Head of caudate nucleus (tissue), 42 donors: Measurements from ENCODE around the gene MARCHF6.
"Not testable (repeated sequence)": the region's sequence is repeated elsewhere in the genome, so short reads cannot be mapped to it uniquely, and the experiment has no call there.

Experiments
- DNase-seq, 42 donors: peaks; one replicate each; pipeline versions ENCODE4 v3.0.0 to v3.0.0-alpha.2; 2020 to 2021; ENCODE audit warnings: mixed read lengths in 7 of 42
- intact Hi-C: fragments of 100-400 bp; cut with DNase I; formaldehyde crosslinking; loops from one replicate; pipeline ENCODE4 v1.15.0; 2022

Gene MARCHF6

DNA sequence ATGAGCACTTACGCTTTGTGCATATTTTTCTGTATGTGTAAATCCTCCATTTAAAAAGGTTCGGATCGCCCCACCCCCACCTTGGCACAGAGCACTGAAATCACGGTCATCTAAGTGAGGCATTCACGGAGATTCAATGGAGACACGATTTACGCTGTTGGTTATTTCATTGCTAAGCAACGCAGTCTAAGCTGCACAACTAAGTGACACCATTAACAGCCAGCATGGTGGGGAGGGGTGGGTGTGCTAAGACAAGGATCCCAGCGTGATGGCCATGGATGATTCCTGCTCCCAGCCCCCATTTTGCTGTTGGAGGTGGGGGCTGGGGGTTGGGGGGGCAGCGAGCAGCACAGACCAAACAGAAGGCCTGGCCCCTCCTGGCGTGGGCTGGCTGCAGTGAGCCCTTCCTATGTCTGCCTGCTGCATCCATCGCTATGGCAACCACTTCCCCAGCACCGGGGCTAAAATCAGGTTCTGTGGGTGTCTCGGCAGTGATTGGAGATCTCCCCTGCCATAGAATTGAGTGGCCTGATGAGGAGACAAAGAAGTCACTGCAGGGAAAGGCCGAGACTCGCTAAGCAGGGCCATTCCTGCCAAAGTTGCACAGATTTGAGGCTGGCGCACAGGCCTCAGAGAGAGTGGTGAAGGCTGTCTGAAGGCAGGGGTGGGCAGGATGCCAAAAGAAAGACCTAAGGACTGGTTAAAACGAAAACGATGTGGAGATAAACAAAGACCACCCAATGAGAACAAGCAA is 14.3 kb upstream of the MARCHF6 start:
- peak; percentile 34 to 89 (median 62) for DNase-seq

DNA sequence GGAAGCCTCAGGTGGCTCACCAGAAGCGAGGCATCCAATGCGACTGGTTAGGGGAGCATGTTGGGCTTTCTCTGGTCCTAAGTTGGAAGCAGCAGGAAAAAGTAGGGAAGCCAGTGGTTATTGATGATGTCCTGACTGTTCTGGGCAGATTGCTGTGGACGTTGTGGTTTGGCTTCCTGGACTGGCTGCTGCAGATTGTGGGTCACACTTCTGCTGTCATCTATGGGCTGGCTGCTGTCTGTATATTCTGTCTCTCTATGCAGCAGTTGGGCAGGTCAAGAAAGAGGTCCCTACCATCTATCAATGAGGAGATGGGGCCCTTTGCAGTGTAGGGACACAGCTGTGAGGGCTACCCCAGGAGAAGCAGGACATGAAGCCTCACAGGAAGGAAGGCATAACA is 13.5 kb upstream of the MARCHF6 start:
- DNase-seq: peak in 1 of 42 donors; percentile 16
- intact Hi-C loops: no loop called here

More for the DNA sequence above, 14.3 kb upstream of the MARCHF6 start:
- intact Hi-C loops: no loop called here

- DNase-seq: peak in 1 of 42 donors; percentile 26
These were observed 10.0 kb upstream of the MARCHF6 start for GRCh38 chr5:10343486-10343885.

GRCh38 chr5:10344461-10345106 is 8.9 kb upstream of the MARCHF6 start:
- intact Hi-C loops, DNase-seq: not testable (repeated sequence)

More at GRCh38 chr5:10343486-10343885, 10.0 kb upstream of the MARCHF6 start:
- intact Hi-C loops: no loop called here

DNA sequence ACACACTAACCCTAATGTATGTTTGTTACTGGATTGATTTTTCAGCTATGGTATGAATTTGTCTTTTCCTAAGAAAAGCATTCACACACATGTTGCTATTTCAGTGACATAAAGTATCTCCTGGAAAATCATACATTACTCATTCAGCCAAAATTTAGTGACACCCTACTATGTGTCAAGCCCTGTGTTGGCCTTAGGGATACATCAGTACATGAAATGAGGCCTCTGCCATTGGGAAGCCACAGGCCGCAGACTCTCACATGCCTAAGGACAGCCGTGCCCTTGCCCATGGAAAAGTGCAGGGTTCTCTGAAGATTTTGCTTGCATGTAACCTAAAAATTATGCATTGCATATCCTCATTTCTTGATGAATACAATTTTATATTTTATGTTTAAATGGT is 5.2 kb upstream of the MARCHF6 start:
- DNase-seq: no peak
- intact Hi-C loops: no loop called here

DNA sequence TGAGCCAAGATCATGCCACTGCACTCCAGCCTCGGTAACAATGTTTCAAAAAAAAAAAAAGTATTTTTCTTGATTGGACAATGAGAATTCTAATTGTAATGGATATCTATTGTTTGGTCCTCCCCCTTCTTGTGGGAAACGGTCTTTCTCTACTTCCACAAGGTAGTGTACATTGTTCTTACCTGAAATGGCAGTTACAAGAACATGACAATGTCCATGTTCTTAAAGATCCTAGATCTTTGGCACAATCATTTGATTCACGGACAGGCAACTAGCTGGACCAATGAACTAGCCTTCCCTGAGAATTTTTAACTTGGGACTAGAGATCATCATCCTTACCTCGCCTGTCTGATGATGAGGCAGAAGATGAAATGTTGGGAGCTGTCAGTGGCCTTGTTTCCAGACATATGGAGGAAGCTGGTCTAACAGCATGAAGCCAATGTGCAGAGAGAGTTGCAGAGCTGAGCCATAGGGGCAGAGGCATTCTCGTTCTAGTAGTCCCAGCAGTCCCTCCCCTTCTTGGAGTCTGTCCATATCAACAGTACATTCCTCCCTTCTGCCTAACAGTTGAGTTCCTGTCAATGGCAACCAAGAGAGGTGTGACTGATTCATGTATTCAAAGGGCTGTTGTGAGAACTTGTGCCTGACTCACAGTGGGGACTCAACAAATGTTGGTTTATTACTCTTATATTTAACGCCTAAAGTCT is 2.1 kb upstream of the MARCHF6 start:
- intact Hi-C loops: loop anchor here (5.0 kb wide), 1 partner anchor 71 kb away; no protein-coding TSS in a partner anchor

DNA sequence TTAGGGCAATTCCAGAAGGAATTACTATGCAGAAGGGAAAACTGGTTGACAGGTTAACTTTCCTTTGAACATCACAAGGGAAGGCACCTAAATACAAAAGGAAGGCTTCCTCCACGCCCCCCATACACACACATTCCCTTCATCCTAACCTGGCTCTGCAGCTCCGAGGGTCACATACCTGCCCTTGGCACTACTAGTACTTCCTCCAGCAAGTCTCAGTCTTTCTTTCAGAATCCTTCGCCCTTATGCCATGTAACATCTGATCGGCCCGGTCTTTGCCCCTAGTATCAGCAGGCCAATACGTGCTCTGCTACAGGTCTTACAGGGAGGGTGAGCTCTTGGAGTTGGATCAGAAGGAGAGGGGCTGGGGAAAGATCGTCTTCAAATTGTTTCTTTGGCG is 1.6 kb upstream of the MARCHF6 start:
- DNase-seq: peak in 1 of 42 donors; percentile 7
- intact Hi-C loops: loop anchor here (2.0 to 5.0 kb wide), 2 partner anchors 70 to 101 kb away; partner anchors contain the start of gene CCT5

More for the DNA sequence above, 2.1 kb upstream of the MARCHF6 start:
- peak in 1 of 42 donors; percentile 3 for DNase-seq

DNA sequence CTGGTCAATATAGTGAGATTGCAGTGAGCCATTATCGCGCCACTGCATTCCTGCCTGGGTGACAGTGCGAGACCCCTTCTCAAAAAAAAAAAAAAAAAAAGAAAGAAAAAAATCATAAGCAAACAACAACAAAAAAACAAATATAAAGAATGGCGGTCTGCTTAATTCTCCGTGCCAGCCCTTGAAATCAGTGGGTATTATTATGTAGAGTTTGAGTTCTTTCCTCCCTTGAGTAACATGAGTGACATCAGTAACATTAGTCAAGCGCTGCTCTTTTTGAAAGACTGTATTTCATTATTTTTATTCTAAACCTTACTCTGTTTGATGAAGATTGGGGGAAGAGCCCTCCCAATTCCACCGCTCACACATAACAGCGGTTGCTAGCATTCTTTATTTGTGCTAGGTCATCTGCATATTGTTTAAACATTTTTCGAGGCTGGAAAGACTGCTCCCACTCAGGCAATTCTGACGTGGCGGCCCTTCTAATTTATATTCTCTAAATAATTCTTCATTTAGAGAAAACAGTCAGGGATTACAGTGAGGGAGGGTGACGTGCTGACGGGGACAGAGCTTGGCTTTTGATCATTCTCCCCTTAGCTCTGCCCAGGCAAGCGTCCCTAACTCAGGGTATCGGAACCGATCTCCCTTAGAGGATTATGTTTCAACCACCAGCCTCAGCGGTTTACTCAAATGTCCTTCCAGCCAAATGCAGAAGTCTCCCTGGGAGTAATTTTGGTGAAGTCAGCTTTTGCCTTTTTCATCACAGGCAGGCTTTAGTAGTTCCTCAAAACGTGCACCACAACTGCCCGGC is 860 bp upstream of the MARCHF6 start:
- intact Hi-C loops: loop anchor here (2.0 to 5.0 kb wide), 2 partner anchors 70 to 102 kb away; partner anchors contain the start of gene CCT5
- peak in 4 of 42 donors; percentile 8 to 67 (median 24) for DNase-seq

DNA sequence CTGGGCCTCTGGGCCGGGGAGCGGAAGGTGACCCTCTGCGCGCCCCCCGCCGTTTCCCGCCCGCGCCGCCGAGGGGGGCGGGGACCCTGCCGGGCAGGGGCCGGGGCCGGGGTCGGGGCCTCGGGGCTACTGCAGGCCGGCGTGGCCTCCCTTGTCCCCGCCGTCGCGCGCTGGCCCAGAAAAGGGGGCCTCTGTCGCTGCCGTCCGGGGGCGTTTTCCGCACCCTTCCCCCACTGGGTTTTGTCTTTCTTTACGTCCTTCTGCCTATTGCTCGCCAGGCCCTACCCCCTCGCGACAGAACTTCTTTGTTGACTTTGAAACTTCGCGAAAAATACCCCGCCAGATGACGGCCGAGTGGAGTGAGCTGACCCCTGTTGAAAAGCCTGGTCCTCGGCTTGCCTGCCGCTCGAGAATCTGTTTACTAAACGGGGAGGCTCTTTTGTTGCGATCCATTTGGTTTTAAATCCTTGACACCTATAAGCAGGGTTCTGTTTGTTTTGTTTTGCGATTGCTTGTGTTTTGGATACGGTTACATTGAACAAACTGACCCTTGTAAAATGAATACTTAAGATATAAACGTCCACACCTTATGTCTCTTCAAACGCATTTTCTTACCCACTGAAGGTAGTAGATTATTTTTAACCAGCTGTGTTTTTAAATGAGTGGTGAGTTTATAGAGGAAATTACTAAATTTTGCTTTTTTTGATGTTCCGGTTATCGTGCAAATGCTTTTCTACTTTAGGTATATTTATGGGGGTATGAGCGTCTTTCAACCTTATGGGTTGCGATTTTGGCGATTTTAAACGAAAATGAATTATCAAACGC is 765 bp downstream of the MARCHF6 start:
- intact Hi-C loops: loop anchor here (5.0 kb wide), 1 partner anchor 68 kb away; no protein-coding TSS in a partner anchor

GRCh38 chr5:10355071-10355889 is 1.8 kb downstream of the MARCHF6 start:
- intact Hi-C loops: no loop called here
- DNase-seq: no peak

More for the DNA sequence above, 765 bp downstream of the MARCHF6 start:
- DNase-seq: peak in 35 of 42 donors; percentile 12 to 71 (median 45)

DNA sequence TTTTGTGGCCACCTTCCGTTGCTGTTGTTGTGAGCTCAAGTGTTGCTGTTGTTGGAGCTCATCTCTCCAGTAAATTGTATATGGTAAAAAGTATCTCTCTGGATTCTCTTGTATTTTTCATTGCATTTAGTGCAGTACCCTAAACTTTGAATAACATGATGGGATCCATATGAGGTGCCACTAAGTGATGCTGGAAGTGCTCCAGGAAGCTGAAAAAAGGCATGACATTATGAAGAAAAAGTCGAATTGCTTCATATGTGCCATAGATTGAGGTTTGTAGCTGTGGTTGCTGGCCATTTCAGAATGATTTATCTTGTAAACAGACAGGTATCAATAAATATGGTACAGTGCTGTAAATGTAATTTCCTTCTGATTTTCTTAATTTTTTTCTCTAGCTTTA is 5.5 kb downstream of the MARCHF6 start:
- intact Hi-C loops: no loop called here
- no peak for DNase-seq

- intact Hi-C loops: no loop called here
These were observed 7.2 kb downstream of the MARCHF6 start for GRCh38 chr5:10360686-10361085.

DNA sequence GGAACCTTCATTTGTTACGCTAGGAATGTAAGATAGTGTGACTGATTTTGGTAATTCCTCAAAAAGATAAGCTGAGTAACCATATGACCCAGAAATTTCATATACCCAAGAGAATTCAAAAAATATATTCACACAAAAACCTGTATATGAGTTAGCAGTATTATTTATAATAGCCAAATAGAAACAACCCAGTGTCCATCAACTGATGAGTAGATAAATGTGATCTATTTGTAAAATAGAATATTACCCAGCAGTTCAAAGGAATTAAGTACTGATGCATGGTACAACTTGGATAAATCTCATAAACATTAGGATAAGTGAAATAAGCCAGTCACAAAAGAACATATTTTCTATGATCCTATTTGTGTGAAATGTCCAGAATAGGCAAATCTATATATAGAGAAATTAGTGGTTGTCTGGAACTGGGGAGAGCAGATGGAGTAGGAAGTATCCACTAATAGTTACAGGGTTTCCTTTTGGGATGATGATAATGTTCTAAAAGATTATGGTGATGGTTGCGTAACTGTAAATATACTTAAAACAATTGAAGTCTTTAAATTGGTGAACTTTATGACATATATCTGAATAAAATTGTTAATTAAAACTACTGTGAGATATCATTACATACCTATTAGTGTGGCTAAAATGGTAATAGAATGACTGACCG is 10.2 kb downstream of the MARCHF6 start:
- DNase-seq: no peak
- intact Hi-C loops: no loop called here

More at GRCh38 chr5:10360686-10361085, 7.2 kb downstream of the MARCHF6 start:
- DNase-seq: no peak

DNA sequence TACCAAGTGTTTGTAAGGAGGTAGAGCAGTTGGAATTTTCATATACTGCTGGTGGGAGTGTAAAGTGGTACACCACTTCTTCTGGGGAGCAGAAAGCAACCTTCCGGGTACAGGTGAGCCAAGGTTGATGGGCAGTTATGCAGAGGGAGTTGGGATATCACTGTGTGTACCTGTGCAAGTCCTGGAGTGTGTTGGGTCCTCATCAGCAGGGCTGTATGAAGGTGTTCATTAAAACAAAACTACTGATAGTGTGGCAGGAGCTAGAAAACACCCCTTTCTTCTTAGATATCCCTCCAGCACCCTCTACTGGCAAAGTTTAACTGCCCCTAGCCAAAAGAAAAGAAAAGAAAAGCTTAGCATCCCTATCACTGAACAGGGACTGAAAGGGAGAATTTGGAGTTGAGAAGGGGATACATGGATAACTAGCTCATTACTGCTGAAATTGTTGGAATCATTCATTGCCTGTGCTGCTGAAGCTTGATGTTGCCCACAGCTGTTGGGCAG is 10.7 kb downstream of the MARCHF6 start:
- intact Hi-C loops: no loop called here
- no peak for DNase-seq

DNA sequence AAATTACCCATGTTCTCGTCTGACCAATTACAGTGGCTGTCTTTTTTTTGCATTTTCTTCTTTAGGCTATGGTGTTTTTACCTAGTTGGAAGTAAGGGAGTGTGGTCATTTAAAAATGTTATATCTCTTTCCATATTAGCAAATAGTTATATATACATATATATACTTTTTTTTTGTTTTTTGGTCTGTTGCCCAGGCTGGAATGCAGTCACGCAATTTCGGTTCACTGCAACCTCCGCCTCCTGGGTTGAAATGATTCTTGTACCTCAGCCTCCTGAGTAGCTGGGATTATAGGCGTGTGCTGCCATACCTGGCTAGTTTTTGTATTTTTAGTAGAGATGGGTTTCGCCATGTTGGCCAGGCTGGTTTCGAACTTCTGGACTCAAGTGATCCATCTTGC is 12.3 kb downstream of the MARCHF6 start:
- intact Hi-C loops: no loop called here
- no peak for DNase-seq
